Naive thymus-derived CD4-positive, alpha-beta T cell (primary cell): Measurements from ENCODE around the gene AADACL4. TPM values are rescaled to one million over a fixed set of nuclear protein-coding genes. Genes with fewer than 3 reads are reported as not detected.
"Not testable (repeated sequence)": the region's sequence is repeated elsewhere in the genome, so short reads cannot be mapped to it uniquely, and the experiment has no call there.

Experiments used
- ATAC-seq: fragments of 150-1000 bp; cut with Tn5 transposase; 2 replicates; pipeline ENCODE4 v1.10.0; 2021; ENCODE audit warnings: mild to moderate bottlenecking, moderate library complexity
- CTCF ChIA-PET: fragments of 350-600 bp; sonication (Branson Sonifier 250); formaldehyde crosslinking; loops from one replicate; lab custom pipeline; 2021; ENCODE audit warnings: antibody characterized with exemption; lab: Charles Lee
- POLR2A ChIA-PET: fragments of 350-600 bp; sonication (Branson Sonifier 250); formaldehyde crosslinking; loops from one replicate; lab custom pipeline; 2021; ENCODE audit warnings: antibody characterized with exemption, inconsistent platforms; lab: Charles Lee
- DNase-seq, 9 donors: peaks; one replicate each; pipeline versions ENCODE4 v3.0.0 to v3.0.0-alpha.2; 2020 to 2022; ENCODE audit warnings: mixed read lengths in 1 of 9
- H3K27ac ChIP-seq: one replicate; pipeline ENCODE4 v1.7.0; 2013; ENCODE audit warnings: mild to moderate bottlenecking, low read depth, low read length, moderate library complexity
- H3K27me3 ChIP-seq, 2 donors: one replicate each; pipeline ENCODE4 v1.7.0; 2013; ENCODE audit warnings: low read length in 2 of 2, mild to moderate bottlenecking in 2 of 2, moderate library complexity in 2 of 2; ENCODE audit not compliant: control insufficient read depth in 2 of 2, insufficient read depth in 2 of 2
- H3K36me3 ChIP-seq, 3 experiments: 1 replicate in 2 of 3; 2 replicates in 1 of 3; pipeline ENCODE4 v1.7.0; 2013; ENCODE audit warnings: low read length in 3 of 3, mild to moderate bottlenecking in 3 of 3, moderate library complexity in 1 of 3; ENCODE audit not compliant: insufficient read depth in 3 of 3, control insufficient read depth in 2 of 3
- H3K4me1 ChIP-seq, 2 donors: one replicate each; pipeline ENCODE4 v1.7.0; 2013; ENCODE audit warnings: low read length in 2 of 2, mild to moderate bottlenecking in 2 of 2, moderate library complexity in 1 of 2; ENCODE audit not compliant: control insufficient read depth in 2 of 2, insufficient read depth in 2 of 2
- H3K4me3 ChIP-seq: 2 replicates; pipeline ENCODE4 v1.7.0; 2013; ENCODE audit warnings: mild to moderate bottlenecking, low read length
- H3K9me3 ChIP-seq, 3 experiments: 1 replicate in 2 of 3; 2 replicates in 1 of 3; pipeline ENCODE4 v1.7.0; 2013; ENCODE audit warnings: low read length in 3 of 3; ENCODE audit not compliant: control insufficient read depth in 2 of 3
- H3K27ac Mint-ChIP-seq, 9 donors: one replicate each; pipeline ENCODE4 v1.8.0; 2020 to 2022; ENCODE audit warnings: mixed read lengths in 9 of 9, mild to moderate bottlenecking in 8 of 9, moderate library complexity in 5 of 9, inconsistent platforms in 2 of 9
- H3K27me3 Mint-ChIP-seq, 5 donors: one replicate each; pipeline ENCODE4 v1.8.0; 2021 to 2022; ENCODE audit warnings: mixed read lengths in 5 of 5, mild to moderate bottlenecking in 1 of 5
- H3K36me3 Mint-ChIP-seq, 5 donors: one replicate each; pipeline ENCODE4 v1.8.0; 2020 to 2022; ENCODE audit warnings: mixed read lengths in 5 of 5, mild to moderate bottlenecking in 3 of 5, inconsistent platforms in 1 of 5
- H3K4me1 Mint-ChIP-seq, 7 donors: one replicate each; pipeline ENCODE4 v1.8.0; 2020 to 2022; ENCODE audit warnings: mixed read lengths in 7 of 7, mild to moderate bottlenecking in 3 of 7, inconsistent platforms in 1 of 7
- H3K4me3 Mint-ChIP-seq, 10 donors: one replicate each; pipeline ENCODE4 v1.8.0; 2020 to 2022; ENCODE audit warnings: mild to moderate bottlenecking in 10 of 10, mixed read lengths in 10 of 10, moderate library complexity in 6 of 10, inconsistent platforms in 2 of 10
- H3K9me3 Mint-ChIP-seq, 11 donors: one replicate each; pipeline ENCODE4 v1.8.0; 2020 to 2022; ENCODE audit warnings: mixed read lengths in 11 of 11, mild to moderate bottlenecking in 4 of 11, inconsistent platforms in 1 of 11, moderate library complexity in 1 of 11
- intact Hi-C, 2 donors: fragments of 100-400 bp; cut with micrococcal nuclease; formaldehyde crosslinking; loops; one replicate each; pipeline ENCODE4 v1.15.1; 2023
- polyA plus RNA-seq, 2 donors: library from polyadenylated mRNA; unstranded; fragments of 300-500 nt; fragmentation: Illumina TruSeq; gene quantifications; one replicate each; pipeline ENCODE4 v1.2.3, GENCODE V29; 2021
- total RNA-seq, 6 experiments: library from RNA in 5 of 6; stranded (reverse) in 5 of 6; gene quantifications; 1 replicate in 5 of 6; 2 replicates in 1 of 6; pipeline ENCODE4 v1.2.3 and lab custom pipeline; 2021 to 2026

The AADACL4 gene
- total and polyA plus RNA-seq, 7 experiments from 2014 or later = not detected

GRCh38 chr1:12674358-12674757, 30.5 kb downstream of the AADACL4 start:
- no peak overlapping the region for H3K4me3 ChIP-seq
- DNase-seq (no peak), ATAC-seq (no peak)
- no peaks in the 10 kb centered on the region for H3K4me1 ChIP-seq
- H3K9me3 ChIP-seq = no peaks in the 10 kb centered on the region
- H3K27ac ChIP-seq = no peak overlapping the region
- no peaks in the 10 kb centered on the region for H3K4me1 Mint-ChIP-seq
- ChIA-PET CTCF (no interaction called here), POLR2A (no interaction called here)
- H3K9me3 Mint-ChIP-seq = peaks cover 0 to 13% (median 1%) of the 10 kb centered on the region in 11 donors
- intact Hi-C loops = no loop called here
- no peak overlapping the region for H3K4me3 Mint-ChIP-seq
- H3K36me3 Mint-ChIP-seq = no peaks in the 10 kb centered on the region
- no peaks in the 10 kb centered on the region for H3K36me3 ChIP-seq
- peaks cover 12 to 35% (median 23%) of the 10 kb centered on the region in 5 donors for H3K27me3 Mint-ChIP-seq
- H3K27ac Mint-ChIP-seq = no peak overlapping the region
- H3K27me3 ChIP-seq = no peaks in the 10 kb centered on the region

GRCh38 chr1:12676122-12676521, 32.2 kb downstream of the AADACL4 start:
- CTCF ChIA-PET = interaction anchor here (1.0 kb wide), 1 partner anchor 17 kb away, joined by 3 read pairs; no protein-coding TSS in a partner anchor
- H3K4me1 Mint-ChIP-seq, ATAC-seq, H3K9me3 ChIP-seq, H3K36me3 Mint-ChIP-seq, intact Hi-C loops, H3K4me3 Mint-ChIP-seq, H3K27me3 ChIP-seq, POLR2A ChIA-PET, H3K4me3 ChIP-seq, H3K36me3 ChIP-seq, H3K4me1 ChIP-seq, H3K27ac ChIP-seq, H3K27ac Mint-ChIP-seq, DNase-seq: not testable (repeated sequence)
- Mint-ChIP-seq H3K9me3 (peaks cover 0 to 28% (median 7%) of the 10 kb centered on the region in 11 donors), H3K27me3 (peaks cover 12 to 36% (median 34%) of the 10 kb centered on the region in 5 donors)

- no peak for ATAC-seq
- peaks cover 12 to 26% (median 22%) of the 10 kb centered on the region in 5 donors for H3K27me3 Mint-ChIP-seq
- POLR2A ChIA-PET = no interaction called here
Observed at GRCh38 chr1:12677565-12677964, 33.7 kb downstream of the AADACL4 start.

GRCh38 chr1:12678350-12678749, 34.5 kb downstream of the AADACL4 start:
- POLR2A ChIA-PET = no interaction called here
- no peak overlapping the region for H3K4me3 ChIP-seq
- Mint-ChIP-seq H3K9me3 (peaks cover 0 to 28% (median 7%) of the 10 kb centered on the region in 11 donors), H3K27me3 (peaks cover 16 to 28% (median 22%) of the 10 kb centered on the region in 5 donors), H3K27ac (no peak overlapping the region), H3K36me3 (peaks cover 0 to 7% (median 0%) of the 10 kb centered on the region in 5 donors), H3K4me3 (no peak overlapping the region), H3K4me1 (no peaks in the 10 kb centered on the region)
- no peak for DNase-seq
- H3K9me3 ChIP-seq = no peaks in the 10 kb centered on the region
- CTCF ChIA-PET = no interaction called here
- H3K27me3 ChIP-seq = peaks cover 0 to 4% of the 10 kb centered on the region in 2 donors
- H3K27ac ChIP-seq = no peak overlapping the region
- no peaks in the 10 kb centered on the region for H3K4me1 ChIP-seq
- no peak for ATAC-seq
- H3K36me3 ChIP-seq = no peaks in the 10 kb centered on the region
- intact Hi-C loops = no loop called here

More at GRCh38 chr1:12677565-12677964, 33.7 kb downstream of the AADACL4 start:
- intact Hi-C loops = no loop called here
- H3K9me3 Mint-ChIP-seq = peaks cover 0 to 28% (median 7%) of the 10 kb centered on the region in 11 donors
- H3K4me3 Mint-ChIP-seq = no peak overlapping the region
- H3K36me3 Mint-ChIP-seq = peaks cover 0 to 7% (median 0%) of the 10 kb centered on the region in 5 donors
- Histone ChIP-seq H3K4me1 (no peaks in the 10 kb centered on the region), H3K27me3 (peaks cover 0 to 4% of the 10 kb centered on the region in 2 donors), H3K36me3 (no peaks in the 10 kb centered on the region), H3K4me3 (no peak overlapping the region), H3K27ac (no peak overlapping the region), H3K9me3 (no peaks in the 10 kb centered on the region)
- no peak overlapping the region for H3K27ac Mint-ChIP-seq
- H3K4me1 Mint-ChIP-seq = no peaks in the 10 kb centered on the region
- CTCF ChIA-PET = no interaction called here
- no peak for DNase-seq

GRCh38 chr1:12678820-12679219, 34.9 kb downstream of the AADACL4 start:
- Mint-ChIP-seq H3K27me3 (peaks cover 17 to 30% (median 22%) of the 10 kb centered on the region in 5 donors), H3K9me3 (peaks cover 0 to 28% (median 7%) of the 10 kb centered on the region in 11 donors), H3K4me3 (no peak overlapping the region), H3K36me3 (peaks cover 0 to 7% (median 0%) of the 10 kb centered on the region in 5 donors), H3K4me1 (no peaks in the 10 kb centered on the region), H3K27ac (no peak overlapping the region)
- intact Hi-C loops = no loop called here
- DNase-seq (no peak), ATAC-seq (no peak)
- Histone ChIP-seq H3K9me3 (no peaks in the 10 kb centered on the region), H3K36me3 (no peaks in the 10 kb centered on the region), H3K27me3 (peaks cover 0 to 4% of the 10 kb centered on the region in 2 donors), H3K4me3 (no peak overlapping the region), H3K4me1 (no peaks in the 10 kb centered on the region), H3K27ac (no peak overlapping the region)
- ChIA-PET POLR2A (no interaction called here), CTCF (no interaction called here)

GRCh38 chr1:12690156-12690555, 46.3 kb downstream of the AADACL4 start:
- Histone ChIP-seq H3K36me3 (no peaks in the 10 kb centered on the region), H3K4me3 (no peak overlapping the region), H3K4me1 (no peaks in the 10 kb centered on the region), H3K9me3 (no peaks in the 10 kb centered on the region), H3K27ac (no peak overlapping the region), H3K27me3 (no peaks in the 10 kb centered on the region)
- intact Hi-C loops = no loop called here
- Mint-ChIP-seq H3K36me3 (no peaks in the 10 kb centered on the region), H3K4me3 (no peak overlapping the region), H3K4me1 (no peaks in the 10 kb centered on the region), H3K9me3 (peaks cover 0 to 4% (median 0%) of the 10 kb centered on the region in 11 donors), H3K27ac (no peak overlapping the region), H3K27me3 (peaks cover 3 to 18% (median 10%) of the 10 kb centered on the region in 5 donors)
- DNase-seq (no peak), ATAC-seq (no peak)
- ChIA-PET POLR2A (no interaction called here), CTCF (no interaction called here)
